Uterus (tissue), 2 donors: ENCODE measurements around the gene GH1.
"Not testable (repeated sequence)": the region's sequence is repeated elsewhere in the genome, so short reads cannot be mapped to it uniquely, and the experiment has no call there.

Experiments used
- POLR2A ChIP-seq, 2 donors: fragments of 450-650 bp; IDR thresholded peaks; one replicate each; pipeline ENCODE4 v1.6.1; 2016; ENCODE audit warnings: antibody characterized with exemption in 2 of 2, mild to moderate bottlenecking in 1 of 2, moderate library complexity in 1 of 2
- TF ChIP-seq, protein P1 (sequence below), 4 experiments: fragments of 200-600 bp in 2 of 4; fragments of 450-650 bp in 2 of 4; sonication (generic) in 2 of 4; IDR thresholded peaks; one replicate each; pipeline ENCODE4 v1.5.1; 2016 to 2019; ENCODE audit warnings: antibody characterized with exemption in 4 of 4, mild to moderate bottlenecking in 2 of 4, moderate library complexity in 1 of 4

DNA sequence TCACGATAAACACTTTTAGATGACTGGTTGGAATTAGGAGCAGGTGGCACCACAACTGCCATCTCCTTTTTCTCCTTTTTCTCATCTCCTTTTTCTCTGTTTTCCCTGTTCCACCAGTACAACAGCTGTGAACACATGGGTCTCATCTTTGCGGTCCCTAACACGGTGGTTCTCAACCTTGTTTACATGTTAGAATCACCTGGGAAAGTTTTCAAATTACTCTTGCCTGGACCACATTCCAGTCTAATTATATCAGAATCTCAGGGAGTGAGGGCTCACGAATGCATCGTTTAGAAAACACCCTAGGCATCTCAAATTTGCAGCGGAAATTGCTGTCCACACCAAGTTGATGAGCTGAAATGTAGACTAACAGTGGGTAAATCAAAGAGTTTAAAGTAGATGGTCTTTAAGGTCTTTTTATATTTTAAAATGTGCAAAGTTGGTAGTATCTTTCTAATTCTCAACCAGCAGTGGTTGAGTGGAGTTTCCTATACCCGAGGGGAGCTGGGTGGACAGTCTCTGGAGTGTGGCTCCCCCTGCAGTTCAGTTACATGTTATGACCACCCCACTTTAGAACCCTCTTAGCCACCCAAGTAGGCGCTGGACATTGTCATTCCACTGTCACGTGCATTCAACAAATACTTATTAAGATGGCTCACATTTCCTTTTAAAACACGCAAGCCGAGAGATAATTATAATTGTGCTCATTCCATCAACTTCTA, 26.2 kb downstream of the GH1 start:
- TF ChIP-seq, protein P1, sequence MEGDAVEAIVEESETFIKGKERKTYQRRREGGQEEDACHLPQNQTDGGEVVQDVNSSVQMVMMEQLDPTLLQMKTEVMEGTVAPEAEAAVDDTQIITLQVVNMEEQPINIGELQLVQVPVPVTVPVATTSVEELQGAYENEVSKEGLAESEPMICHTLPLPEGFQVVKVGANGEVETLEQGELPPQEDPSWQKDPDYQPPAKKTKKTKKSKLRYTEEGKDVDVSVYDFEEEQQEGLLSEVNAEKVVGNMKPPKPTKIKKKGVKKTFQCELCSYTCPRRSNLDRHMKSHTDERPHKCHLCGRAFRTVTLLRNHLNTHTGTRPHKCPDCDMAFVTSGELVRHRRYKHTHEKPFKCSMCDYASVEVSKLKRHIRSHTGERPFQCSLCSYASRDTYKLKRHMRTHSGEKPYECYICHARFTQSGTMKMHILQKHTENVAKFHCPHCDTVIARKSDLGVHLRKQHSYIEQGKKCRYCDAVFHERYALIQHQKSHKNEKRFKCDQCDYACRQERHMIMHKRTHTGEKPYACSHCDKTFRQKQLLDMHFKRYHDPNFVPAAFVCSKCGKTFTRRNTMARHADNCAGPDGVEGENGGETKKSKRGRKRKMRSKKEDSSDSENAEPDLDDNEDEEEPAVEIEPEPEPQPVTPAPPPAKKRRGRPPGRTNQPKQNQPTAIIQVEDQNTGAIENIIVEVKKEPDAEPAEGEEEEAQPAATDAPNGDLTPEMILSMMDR (IDR thresholded peaks at IDR 0.05): not testable (repeated sequence)
- not testable (repeated sequence) for TF ChIP-seq POLR2A (IDR thresholded peaks at IDR 0.05)
